ENCODE results near the gene TPCN2.

GRCh38 chr11:69099180-69099579 is 50.4 kb downstream of the TPCN2 start:
- TF ChIP-seq CTCF (conservative IDR thresholded peaks at IDR 0.05; ENCODE audit: low read depth, low read length) (no peak), EZH2 (IDR thresholded peaks at IDR 0.05; ENCODE audit: borderline replicate concordance, low read depth, low read length, poor library complexity, severe bottlenecking) (no peak)

All from A673 (cell line).